ENCODE data around the gene GDF11.
A peak's percentile ranks its signal among the peaks of the same experiment; 100 is the strongest.

The GDF11 gene

DNA sequence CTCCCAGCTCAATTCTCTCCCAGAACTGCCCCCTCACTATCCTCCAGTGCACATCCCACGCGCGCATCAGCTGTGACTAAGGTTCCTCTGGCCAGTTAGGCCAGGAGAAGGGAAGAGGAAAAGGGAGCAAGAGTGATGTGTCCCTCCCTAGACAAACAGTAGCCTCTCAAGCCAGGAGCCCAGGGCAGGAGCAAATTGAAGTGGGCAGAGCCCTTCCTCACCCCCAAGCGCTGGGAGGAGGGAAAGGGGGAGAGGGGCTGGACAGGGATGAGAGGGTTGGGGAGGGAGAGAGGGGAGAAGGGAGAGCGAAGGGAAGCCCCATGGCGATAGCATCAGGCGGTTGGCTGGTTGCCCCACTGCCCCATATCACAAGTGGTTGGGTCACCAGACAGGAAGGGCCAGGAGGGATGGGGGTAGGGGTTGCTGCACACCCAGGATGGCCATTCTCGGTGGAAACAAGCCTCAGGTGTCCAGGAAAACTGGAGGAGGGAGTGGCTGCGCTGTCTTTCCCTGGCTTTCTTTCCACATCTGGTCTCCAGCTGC is 15.2 kb upstream of the GDF11 start:
- CTCF ChIA-PET = interaction anchor here (0.7 to 1.7 kb wide), 2 partner anchors 9 to 614 kb away, joined by 5 to 9 read pairs; no protein-coding TSS in a partner anchor
- POLR2A ChIA-PET = interaction anchor here (0.6 to 2.1 kb wide), 3 partner anchors 8 to 20 kb away, joined by 3 to 7 read pairs (median 4); partner anchors contain the start of genes ITGA7 and RDH5
- Histone ChIP-seq H3K9me3 (ENCODE audit: control insufficient read depth, insufficient read depth, low read depth, low read length) (no peaks in the 10 kb centered on the region), H3K4me1 (ENCODE audit: control insufficient read depth, insufficient read depth, low read length) (no peaks in the 10 kb centered on the region; the same call in 1 of the 2 replicates), H3K27ac (ENCODE audit: extremely low read depth, low read depth, low read length) (peak overlapping the region; percentile 91; the same call in 1 of the 2 replicates), H3K36me3 (ENCODE audit: control insufficient read depth in 2 of 2, insufficient read depth in 1 of 2, low read length in 2 of 2) (peaks cover 12 to 50% of the 10 kb centered on the region in 2 experiments), H3K4me3 (ENCODE audit: low read depth, low read length) (peak overlapping the region; percentile 77)
- TF ChIP-seq PRDM1 (tag by site-specific recombination; IDR thresholded peaks at IDR 0.05) (peak; percentile 77), ZNF423 (tag by site-specific recombination; IDR thresholded peaks at IDR 0.05) (no peak), ZNF133 (tag by site-specific recombination; IDR thresholded peaks at IDR 0.05) (no peak), GLIS1 (tag by site-specific recombination; IDR thresholded peaks at IDR 0.05) (no peak), BCL11A (tag by site-specific recombination; IDR thresholded peaks at IDR 0.05; ENCODE audit: low read depth) (no peak), ZSCAN23 (tag by site-specific recombination; IDR thresholded peaks at IDR 0.05) (no peak), KLF16 (tag by site-specific recombination; IDR thresholded peaks at IDR 0.05) (no peak), ZNF239 (tag by site-specific recombination; IDR thresholded peaks at IDR 0.05) (no peak), ZNF701 (tag by site-specific recombination; IDR thresholded peaks at IDR 0.05) (no peak), ZNF341 (tag by site-specific recombination; IDR thresholded peaks at IDR 0.05; ENCODE audit: low read depth) (peak; percentile 72), ZFP69B (tag by site-specific recombination; IDR thresholded peaks at IDR 0.05) (no peak), TCF7L2 (IDR thresholded peaks at IDR 0.05; ENCODE audit: borderline replicate concordance, low read depth, low read length) (no peak), ZNF2 (tag by site-specific recombination; IDR thresholded peaks at IDR 0.05) (no peak), REPIN1 (tag by site-specific recombination; IDR thresholded peaks at IDR 0.05; ENCODE audit: low read depth) (no peak), SP7 (tag by site-specific recombination; IDR thresholded peaks at IDR 0.05) (0 out of 2 replicates have a peak, but pooled peaks have one; percentile 30), SCRT1 (tag by site-specific recombination; IDR thresholded peaks at IDR 0.05; ENCODE audit: borderline replicate concordance) (0 out of 2 replicates have a peak, but pooled peaks have one; percentile 61), EGR2 (tag by site-specific recombination; IDR thresholded peaks at IDR 0.05; ENCODE audit: low read depth) (peak; percentile 30; the same call in 1 of the 2 replicates), ZNF76 (tag by site-specific recombination; IDR thresholded peaks at IDR 0.05; ENCODE audit: borderline replicate concordance, low read depth) (no peak), ZNF138 (tag by site-specific recombination; IDR thresholded peaks at IDR 0.05; ENCODE audit: borderline replicate concordance) (no peak), ZNF175 (tag by site-specific recombination; IDR thresholded peaks at IDR 0.05) (no peak), ZBTB1 (tag by site-specific recombination; IDR thresholded peaks at IDR 0.05) (no peak), ZFHX2 (tag by site-specific recombination; conservative IDR thresholded peaks at IDR 0.05) (peak; percentile 49)
- TF ChIP-seq, protein P1, sequence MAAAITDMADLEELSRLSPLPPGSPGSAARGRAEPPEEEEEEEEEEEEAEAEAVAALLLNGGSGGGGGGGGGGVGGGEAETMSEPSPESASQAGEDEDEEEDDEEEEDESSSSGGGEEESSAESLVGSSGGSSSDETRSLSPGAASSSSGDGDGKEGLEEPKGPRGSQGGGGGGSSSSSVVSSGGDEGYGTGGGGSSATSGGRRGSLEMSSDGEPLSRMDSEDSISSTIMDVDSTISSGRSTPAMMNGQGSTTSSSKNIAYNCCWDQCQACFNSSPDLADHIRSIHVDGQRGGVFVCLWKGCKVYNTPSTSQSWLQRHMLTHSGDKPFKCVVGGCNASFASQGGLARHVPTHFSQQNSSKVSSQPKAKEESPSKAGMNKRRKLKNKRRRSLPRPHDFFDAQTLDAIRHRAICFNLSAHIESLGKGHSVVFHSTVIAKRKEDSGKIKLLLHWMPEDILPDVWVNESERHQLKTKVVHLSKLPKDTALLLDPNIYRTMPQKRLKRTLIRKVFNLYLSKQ (tag by site-specific recombination; IDR thresholded peaks at IDR 0.05; ENCODE audit: borderline replicate concordance) = no peak
- TF ChIP-seq, protein P2, sequence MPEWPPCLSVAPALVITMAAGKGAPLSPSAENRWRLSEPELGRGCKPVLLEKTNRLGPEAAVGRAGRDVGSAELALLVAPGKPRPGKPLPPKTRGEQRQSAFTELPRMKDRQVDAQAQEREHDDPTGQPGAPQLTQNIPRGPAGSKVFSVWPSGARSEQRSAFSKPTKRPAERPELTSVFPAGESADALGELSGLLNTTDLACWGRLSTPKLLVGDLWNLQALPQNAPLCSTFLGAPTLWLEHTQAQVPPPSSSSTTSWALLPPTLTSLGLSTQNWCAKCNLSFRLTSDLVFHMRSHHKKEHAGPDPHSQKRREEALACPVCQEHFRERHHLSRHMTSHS (tag by site-specific recombination; IDR thresholded peaks at IDR 0.05) = no peak
- TF ChIP-seq, protein P3, sequence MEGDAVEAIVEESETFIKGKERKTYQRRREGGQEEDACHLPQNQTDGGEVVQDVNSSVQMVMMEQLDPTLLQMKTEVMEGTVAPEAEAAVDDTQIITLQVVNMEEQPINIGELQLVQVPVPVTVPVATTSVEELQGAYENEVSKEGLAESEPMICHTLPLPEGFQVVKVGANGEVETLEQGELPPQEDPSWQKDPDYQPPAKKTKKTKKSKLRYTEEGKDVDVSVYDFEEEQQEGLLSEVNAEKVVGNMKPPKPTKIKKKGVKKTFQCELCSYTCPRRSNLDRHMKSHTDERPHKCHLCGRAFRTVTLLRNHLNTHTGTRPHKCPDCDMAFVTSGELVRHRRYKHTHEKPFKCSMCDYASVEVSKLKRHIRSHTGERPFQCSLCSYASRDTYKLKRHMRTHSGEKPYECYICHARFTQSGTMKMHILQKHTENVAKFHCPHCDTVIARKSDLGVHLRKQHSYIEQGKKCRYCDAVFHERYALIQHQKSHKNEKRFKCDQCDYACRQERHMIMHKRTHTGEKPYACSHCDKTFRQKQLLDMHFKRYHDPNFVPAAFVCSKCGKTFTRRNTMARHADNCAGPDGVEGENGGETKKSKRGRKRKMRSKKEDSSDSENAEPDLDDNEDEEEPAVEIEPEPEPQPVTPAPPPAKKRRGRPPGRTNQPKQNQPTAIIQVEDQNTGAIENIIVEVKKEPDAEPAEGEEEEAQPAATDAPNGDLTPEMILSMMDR (tag by site-specific recombination; IDR thresholded peaks at IDR 0.05) = no peak
- TF ChIP-seq, protein P4, sequence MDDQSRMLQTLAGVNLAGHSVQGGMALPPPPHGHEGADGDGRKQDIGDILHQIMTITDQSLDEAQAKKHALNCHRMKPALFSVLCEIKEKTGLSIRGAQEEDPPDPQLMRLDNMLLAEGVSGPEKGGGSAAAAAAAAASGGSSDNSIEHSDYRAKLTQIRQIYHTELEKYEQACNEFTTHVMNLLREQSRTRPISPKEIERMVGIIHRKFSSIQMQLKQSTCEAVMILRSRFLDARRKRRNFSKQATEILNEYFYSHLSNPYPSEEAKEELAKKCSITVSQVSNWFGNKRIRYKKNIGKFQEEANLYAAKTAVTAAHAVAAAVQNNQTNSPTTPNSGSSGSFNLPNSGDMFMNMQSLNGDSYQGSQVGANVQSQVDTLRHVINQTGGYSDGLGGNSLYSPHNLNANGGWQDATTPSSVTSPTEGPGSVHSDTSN (CRISPR knock-in tag; IDR thresholded peaks at IDR 0.05) = no peak
- TF ChIP-seq, protein P5, sequence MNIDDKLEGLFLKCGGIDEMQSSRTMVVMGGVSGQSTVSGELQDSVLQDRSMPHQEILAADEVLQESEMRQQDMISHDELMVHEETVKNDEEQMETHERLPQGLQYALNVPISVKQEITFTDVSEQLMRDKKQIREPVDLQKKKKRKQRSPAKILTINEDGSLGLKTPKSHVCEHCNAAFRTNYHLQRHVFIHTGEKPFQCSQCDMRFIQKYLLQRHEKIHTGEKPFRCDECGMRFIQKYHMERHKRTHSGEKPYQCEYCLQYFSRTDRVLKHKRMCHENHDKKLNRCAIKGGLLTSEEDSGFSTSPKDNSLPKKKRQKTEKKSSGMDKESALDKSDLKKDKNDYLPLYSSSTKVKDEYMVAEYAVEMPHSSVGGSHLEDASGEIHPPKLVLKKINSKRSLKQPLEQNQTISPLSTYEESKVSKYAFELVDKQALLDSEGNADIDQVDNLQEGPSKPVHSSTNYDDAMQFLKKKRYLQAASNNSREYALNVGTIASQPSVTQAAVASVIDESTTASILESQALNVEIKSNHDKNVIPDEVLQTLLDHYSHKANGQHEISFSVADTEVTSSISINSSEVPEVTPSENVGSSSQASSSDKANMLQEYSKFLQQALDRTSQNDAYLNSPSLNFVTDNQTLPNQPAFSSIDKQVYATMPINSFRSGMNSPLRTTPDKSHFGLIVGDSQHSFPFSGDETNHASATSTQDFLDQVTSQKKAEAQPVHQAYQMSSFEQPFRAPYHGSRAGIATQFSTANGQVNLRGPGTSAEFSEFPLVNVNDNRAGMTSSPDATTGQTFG (tag by site-specific recombination; IDR thresholded peaks at IDR 0.05; ENCODE audit: borderline replicate concordance) = no peak
